ENCODE data around the gene HEATR5A. TPM values are rescaled to one million over a fixed set of nuclear protein-coding genes. Genes with fewer than 3 reads are reported as not detected.

Gene HEATR5A
- total and polyA plus RNA-seq, 2 of the 13 experiments (the other 11 are each of a cell fraction or from before 2014, with no cell fraction given), result 36.4 to 105 TPM

DNA sequence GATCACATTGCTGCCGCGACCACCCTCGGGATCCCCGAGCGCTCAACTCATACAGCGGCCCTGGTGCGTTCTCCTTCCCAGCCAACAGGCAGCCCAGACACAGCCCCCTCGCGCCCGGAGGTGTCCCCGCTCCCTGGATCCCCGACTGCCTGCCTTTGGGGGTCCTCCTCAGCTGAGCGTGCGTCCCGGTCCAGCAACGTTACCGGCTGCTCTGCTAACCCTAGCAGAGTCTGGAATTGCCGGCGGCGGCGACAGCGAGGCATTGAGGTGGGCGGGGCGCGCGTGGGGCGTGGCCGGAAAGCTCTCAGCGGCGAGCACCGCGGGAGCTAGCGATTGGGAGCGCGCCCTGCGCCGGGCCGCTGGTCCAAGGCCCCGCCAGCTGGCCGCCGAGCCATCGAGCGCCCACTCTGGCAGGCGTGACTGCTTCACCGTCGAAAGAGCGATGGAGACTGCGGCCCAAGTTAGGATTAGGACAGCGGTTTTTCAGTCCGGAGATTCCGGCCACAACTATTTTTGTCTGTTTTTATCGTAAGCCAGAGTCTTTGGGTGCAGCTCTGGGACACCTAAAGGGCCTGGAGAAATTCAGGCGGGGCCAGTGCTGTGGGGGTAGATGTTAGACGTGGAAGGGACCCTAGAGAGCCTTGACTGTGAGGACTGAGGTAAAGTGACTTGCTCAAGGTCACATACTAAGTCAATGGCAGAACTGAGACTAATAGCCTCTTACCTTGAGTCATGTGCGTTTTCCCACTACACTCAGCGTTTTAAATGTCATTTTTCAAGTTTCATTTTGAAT, at the start of gene HEATR5A (continued):
- peak; percentile 90 for TF ChIP-seq ZNF773 (CRISPR knock-in tag; IDR thresholded peaks at IDR 0.05; ENCODE audit: borderline replicate concordance)
- TF ChIP-seq, protein P1, sequence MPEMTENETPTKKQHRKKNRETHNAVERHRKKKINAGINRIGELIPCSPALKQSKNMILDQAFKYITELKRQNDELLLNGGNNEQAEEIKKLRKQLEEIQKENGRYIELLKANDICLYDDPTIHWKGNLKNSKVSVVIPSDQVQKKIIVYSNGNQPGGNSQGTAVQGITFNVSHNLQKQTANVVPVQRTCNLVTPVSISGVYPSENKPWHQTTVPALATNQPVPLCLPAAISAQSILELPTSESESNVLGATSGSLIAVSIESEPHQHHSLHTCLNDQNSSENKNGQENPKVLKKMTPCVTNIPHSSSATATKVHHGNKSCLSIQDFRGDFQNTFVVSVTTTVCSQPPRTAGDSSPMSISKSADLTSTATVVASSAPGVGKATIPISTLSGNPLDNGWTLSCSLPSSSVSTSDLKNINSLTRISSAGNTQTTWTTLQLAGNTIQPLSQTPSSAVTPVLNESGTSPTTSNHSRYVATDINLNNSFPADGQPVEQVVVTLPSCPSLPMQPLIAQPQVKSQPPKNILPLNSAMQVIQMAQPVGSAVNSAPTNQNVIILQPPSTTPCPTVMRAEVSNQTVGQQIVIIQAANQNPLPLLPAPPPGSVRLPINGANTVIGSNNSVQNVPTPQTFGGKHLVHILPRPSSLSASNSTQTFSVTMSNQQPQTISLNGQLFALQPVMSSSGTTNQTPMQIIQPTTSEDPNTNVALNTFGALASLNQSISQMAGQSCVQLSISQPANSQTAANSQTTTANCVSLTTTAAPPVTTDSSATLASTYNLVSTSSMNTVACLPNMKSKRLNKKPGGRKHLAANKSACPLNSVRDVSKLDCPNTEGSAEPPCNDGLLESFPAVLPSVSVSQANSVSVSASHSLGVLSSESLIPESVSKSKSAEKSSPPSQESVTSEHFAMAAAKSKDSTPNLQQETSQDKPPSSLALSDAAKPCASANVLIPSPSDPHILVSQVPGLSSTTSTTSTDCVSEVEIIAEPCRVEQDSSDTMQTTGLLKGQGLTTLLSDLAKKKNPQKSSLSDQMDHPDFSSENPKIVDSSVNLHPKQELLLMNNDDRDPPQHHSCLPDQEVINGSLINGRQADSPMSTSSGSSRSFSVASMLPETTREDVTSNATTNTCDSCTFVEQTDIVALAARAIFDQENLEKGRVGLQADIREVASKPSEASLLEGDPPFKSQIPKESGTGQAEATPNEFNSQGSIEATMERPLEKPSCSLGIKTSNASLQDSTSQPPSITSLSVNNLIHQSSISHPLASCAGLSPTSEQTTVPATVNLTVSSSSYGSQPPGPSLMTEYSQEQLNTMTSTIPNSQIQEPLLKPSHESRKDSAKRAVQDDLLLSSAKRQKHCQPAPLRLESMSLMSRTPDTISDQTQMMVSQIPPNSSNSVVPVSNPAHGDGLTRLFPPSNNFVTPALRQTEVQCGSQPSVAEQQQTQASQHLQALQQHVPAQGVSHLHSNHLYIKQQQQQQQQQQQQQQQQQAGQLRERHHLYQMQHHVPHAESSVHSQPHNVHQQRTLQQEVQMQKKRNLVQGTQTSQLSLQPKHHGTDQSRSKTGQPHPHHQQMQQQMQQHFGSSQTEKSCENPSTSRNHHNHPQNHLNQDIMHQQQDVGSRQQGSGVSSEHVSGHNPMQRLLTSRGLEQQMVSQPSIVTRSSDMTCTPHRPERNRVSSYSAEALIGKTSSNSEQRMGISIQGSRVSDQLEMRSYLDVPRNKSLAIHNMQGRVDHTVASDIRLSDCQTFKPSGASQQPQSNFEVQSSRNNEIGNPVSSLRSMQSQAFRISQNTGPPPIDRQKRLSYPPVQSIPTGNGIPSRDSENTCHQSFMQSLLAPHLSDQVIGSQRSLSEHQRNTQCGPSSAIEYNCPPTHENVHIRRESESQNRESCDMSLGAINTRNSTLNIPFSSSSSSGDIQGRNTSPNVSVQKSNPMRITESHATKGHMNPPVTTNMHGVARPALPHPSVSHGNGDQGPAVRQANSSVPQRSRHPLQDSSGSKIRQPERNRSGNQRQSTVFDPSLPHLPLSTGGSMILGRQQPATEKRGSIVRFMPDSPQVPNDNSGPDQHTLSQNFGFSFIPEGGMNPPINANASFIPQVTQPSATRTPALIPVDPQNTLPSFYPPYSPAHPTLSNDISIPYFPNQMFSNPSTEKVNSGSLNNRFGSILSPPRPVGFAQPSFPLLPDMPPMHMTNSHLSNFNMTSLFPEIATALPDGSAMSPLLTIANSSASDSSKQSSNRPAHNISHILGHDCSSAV (CRISPR knock-in tag; IDR thresholded peaks at IDR 0.05; ENCODE audit: borderline replicate concordance), result peak; percentile 98
- TF ChIP-seq KLF9 (CRISPR knock-in tag; IDR thresholded peaks at IDR 0.05; ENCODE audit: low read depth), result peak; percentile 100
- peak; percentile 99 for TF ChIP-seq MEIS1 (CRISPR knock-in tag; IDR thresholded peaks at IDR 0.05; ENCODE audit: borderline replicate concordance)
- peak; percentile 99 for TF ChIP-seq PHF21A (CRISPR knock-in tag; IDR thresholded peaks at IDR 0.05)
- peak in 1 of 2 experiments; percentile 99; a peak in 2 of 4 replicates for TF ChIP-seq POLR2A (IDR thresholded peaks at IDR 0.05; ENCODE audit: insufficient read depth in 1 of 2, low read depth in 2 of 2, low read length in 2 of 2)
- TF ChIP-seq, protein P2, sequence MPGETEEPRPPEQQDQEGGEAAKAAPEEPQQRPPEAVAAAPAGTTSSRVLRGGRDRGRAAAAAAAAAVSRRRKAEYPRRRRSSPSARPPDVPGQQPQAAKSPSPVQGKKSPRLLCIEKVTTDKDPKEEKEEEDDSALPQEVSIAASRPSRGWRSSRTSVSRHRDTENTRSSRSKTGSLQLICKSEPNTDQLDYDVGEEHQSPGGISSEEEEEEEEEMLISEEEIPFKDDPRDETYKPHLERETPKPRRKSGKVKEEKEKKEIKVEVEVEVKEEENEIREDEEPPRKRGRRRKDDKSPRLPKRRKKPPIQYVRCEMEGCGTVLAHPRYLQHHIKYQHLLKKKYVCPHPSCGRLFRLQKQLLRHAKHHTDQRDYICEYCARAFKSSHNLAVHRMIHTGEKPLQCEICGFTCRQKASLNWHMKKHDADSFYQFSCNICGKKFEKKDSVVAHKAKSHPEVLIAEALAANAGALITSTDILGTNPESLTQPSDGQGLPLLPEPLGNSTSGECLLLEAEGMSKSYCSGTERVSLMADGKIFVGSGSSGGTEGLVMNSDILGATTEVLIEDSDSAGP (CRISPR knock-in tag; IDR thresholded peaks at IDR 0.05; ENCODE audit: borderline replicate concordance), result peak; percentile 99
- TF ChIP-seq BRD4 (CRISPR knock-in tag; IDR thresholded peaks at IDR 0.05), result peak; percentile 83; the same call in 1 of the 2 replicates
- TF ChIP-seq ZSCAN20 (CRISPR knock-in tag; IDR thresholded peaks at IDR 0.05; ENCODE audit: borderline replicate concordance), result no peak; the same call in 1 of the 2 replicates
- peak; percentile 99 for TF ChIP-seq PAWR (CRISPR knock-in tag; IDR thresholded peaks at IDR 0.05; ENCODE audit: borderline replicate concordance)
- peak; percentile 99 for TF ChIP-seq SALL1 (CRISPR knock-in tag; IDR thresholded peaks at IDR 0.05)
- TF ChIP-seq SRSF4 (IDR thresholded peaks at IDR 0.05; ENCODE audit: low read depth, low read length, poor library complexity, severe bottlenecking), result no peak
- peak; percentile 99 for TF ChIP-seq KDM5B (CRISPR knock-in tag; IDR thresholded peaks at IDR 0.05; ENCODE audit: borderline replicate concordance)
- TF ChIP-seq CHCHD3 (CRISPR knock-in tag; IDR thresholded peaks at IDR 0.05), result peak; percentile 91
- no peak; the same call in 1 of the 2 replicates for TF ChIP-seq JUNB (CRISPR knock-in tag; IDR thresholded peaks at IDR 0.05; ENCODE audit: borderline replicate concordance)
- TF ChIP-seq STAG1 (CRISPR knock-in tag; IDR thresholded peaks at IDR 0.05), result peak; percentile 37
- TF ChIP-seq, protein P3, sequence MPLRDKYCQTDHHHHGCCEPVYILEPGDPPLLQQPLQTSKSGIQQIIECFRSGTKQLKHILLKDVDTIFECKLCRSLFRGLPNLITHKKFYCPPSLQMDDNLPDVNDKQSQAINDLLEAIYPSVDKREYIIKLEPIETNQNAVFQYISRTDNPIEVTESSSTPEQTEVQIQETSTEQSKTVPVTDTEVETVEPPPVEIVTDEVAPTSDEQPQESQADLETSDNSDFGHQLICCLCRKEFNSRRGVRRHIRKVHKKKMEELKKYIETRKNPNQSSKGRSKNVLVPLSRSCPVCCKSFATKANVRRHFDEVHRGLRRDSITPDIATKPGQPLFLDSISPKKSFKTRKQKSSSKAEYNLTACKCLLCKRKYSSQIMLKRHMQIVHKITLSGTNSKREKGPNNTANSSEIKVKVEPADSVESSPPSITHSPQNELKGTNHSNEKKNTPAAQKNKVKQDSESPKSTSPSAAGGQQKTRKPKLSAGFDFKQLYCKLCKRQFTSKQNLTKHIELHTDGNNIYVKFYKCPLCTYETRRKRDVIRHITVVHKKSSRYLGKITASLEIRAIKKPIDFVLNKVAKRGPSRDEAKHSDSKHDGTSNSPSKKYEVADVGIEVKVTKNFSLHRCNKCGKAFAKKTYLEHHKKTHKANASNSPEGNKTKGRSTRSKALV (CRISPR knock-in tag; IDR thresholded peaks at IDR 0.05), result no peak
